ENCODE measurements around the gene ZBTB7C. TPM values are rescaled to one million over a fixed set of nuclear protein-coding genes. Genes with fewer than 3 reads are reported as not detected.

Gene ZBTB7C
- total and polyA plus RNA-seq, 5 donors, result 0.88 to 3.7 (median 2.0) TPM

GRCh38 chr18:48122376-48122775 lies 286.8 kb downstream of the ZBTB7C start:
- WGBS, result 91% methylated on average over 3 of the region's 3 CpGs
- H3K4me1 ChIP-seq (ENCODE audit: control insufficient read depth, insufficient read depth, low read length), result no peaks in the 10 kb centered on the region
- intact Hi-C loops (cut with DNase I), result no loop called here
- H3K27ac ChIP-seq (ENCODE audit: low read length), result no peak overlapping the region
- DNase-seq, result no peak
- H3K9me3 ChIP-seq (ENCODE audit: control insufficient read depth, low read length), result no peaks in the 10 kb centered on the region
- ATAC-seq, result no peak
- H3K27me3 ChIP-seq (ENCODE audit: control insufficient read depth, insufficient read depth), result no peaks in the 10 kb centered on the region
- H3K4me3 ChIP-seq (ENCODE audit: low read length), result no peak overlapping the region

- no peak for DNase-seq
- H3K27ac ChIP-seq (ENCODE audit: low read length), result no peak overlapping the region
- no peak for ATAC-seq
- no peak overlapping the region for H3K4me3 ChIP-seq (ENCODE audit: low read length)
- intact Hi-C loops (cut with DNase I), result no loop called here
- no peaks in the 10 kb centered on the region for H3K4me1 ChIP-seq (ENCODE audit: control insufficient read depth, insufficient read depth, low read length)
- H3K27me3 ChIP-seq (ENCODE audit: control insufficient read depth, insufficient read depth), result no peaks in the 10 kb centered on the region
- WGBS, result 72% methylated on average over 3 of the region's 3 CpGs
- no peaks in the 10 kb centered on the region for H3K9me3 ChIP-seq (ENCODE audit: control insufficient read depth, low read length)
These were observed 287.4 kb downstream of the ZBTB7C start for GRCh38 chr18:48121752-48122151.

- Histone ChIP-seq H3K4me3 (ENCODE audit: low read length) (no peak overlapping the region), H3K27ac (ENCODE audit: low read length) (no peak overlapping the region), H3K4me1 (ENCODE audit: control insufficient read depth, insufficient read depth, low read length) (no peaks in the 10 kb centered on the region), H3K27me3 (ENCODE audit: control insufficient read depth, insufficient read depth) (no peaks in the 10 kb centered on the region), H3K9me3 (ENCODE audit: control insufficient read depth, low read length) (no peaks in the 10 kb centered on the region)
- ATAC-seq (no peak), DNase-seq (no peak)
- intact Hi-C loops (cut with DNase I), result no loop called here
- 95% methylated on average over 5 of the region's 5 CpGs for WGBS
These were observed 290.0 kb downstream of the ZBTB7C start for GRCh38 chr18:48119204-48119603.

- no peak overlapping the region for H3K27ac ChIP-seq (ENCODE audit: low read length)
- WGBS, result 88% methylated on average over 9 of the region's 9 CpGs
- ATAC-seq (no peak), DNase-seq (no peak)
- H3K27me3 ChIP-seq (ENCODE audit: control insufficient read depth, insufficient read depth), result no peaks in the 10 kb centered on the region
- H3K4me3 ChIP-seq (ENCODE audit: low read length), result no peak overlapping the region
- intact Hi-C loops (cut with DNase I), result no loop called here
- H3K4me1 ChIP-seq (ENCODE audit: control insufficient read depth, insufficient read depth, low read length), result no peaks in the 10 kb centered on the region
- no peaks in the 10 kb centered on the region for H3K9me3 ChIP-seq (ENCODE audit: control insufficient read depth, low read length)
These were observed 292.1 kb downstream of the ZBTB7C start for GRCh38 chr18:48116873-48117630.

GRCh38 chr18:48116017-48116416 lies 293.2 kb downstream of the ZBTB7C start:
- intact Hi-C loops (cut with DNase I), result no loop called here
- ATAC-seq (no peak), DNase-seq (no peak)
- WGBS, result 91% methylated on average over 7 of the region's 7 CpGs
- Histone ChIP-seq H3K27ac (ENCODE audit: low read length) (no peak overlapping the region), H3K4me1 (ENCODE audit: control insufficient read depth, insufficient read depth, low read length) (no peaks in the 10 kb centered on the region), H3K9me3 (ENCODE audit: control insufficient read depth, low read length) (no peaks in the 10 kb centered on the region), H3K27me3 (ENCODE audit: control insufficient read depth, insufficient read depth) (no peaks in the 10 kb centered on the region), H3K4me3 (ENCODE audit: low read length) (no peak overlapping the region)

- Histone ChIP-seq H3K27ac (ENCODE audit: low read length) (no peak overlapping the region), H3K9me3 (ENCODE audit: control insufficient read depth, low read length) (no peaks in the 10 kb centered on the region), H3K4me1 (ENCODE audit: control insufficient read depth, insufficient read depth, low read length) (no peaks in the 10 kb centered on the region), H3K27me3 (ENCODE audit: control insufficient read depth, insufficient read depth) (no peaks in the 10 kb centered on the region), H3K4me3 (ENCODE audit: low read length) (no peak overlapping the region)
- ATAC-seq (no peak), DNase-seq (no peak)
- WGBS, result 88% methylated on average over 8 of the region's 8 CpGs
- intact Hi-C loops (cut with DNase I), result no loop called here
These were observed 295.5 kb downstream of the ZBTB7C start for GRCh38 chr18:48113691-48114090.

GRCh38 chr18:48111587-48111986 lies 297.6 kb downstream of the ZBTB7C start:
- Histone ChIP-seq H3K4me1 (ENCODE audit: control insufficient read depth, insufficient read depth, low read length) (no peaks in the 10 kb centered on the region), H3K4me3 (ENCODE audit: low read length) (no peak overlapping the region), H3K27me3 (ENCODE audit: control insufficient read depth, insufficient read depth) (no peaks in the 10 kb centered on the region), H3K9me3 (ENCODE audit: control insufficient read depth, low read length) (no peaks in the 10 kb centered on the region), H3K27ac (ENCODE audit: low read length) (no peak overlapping the region)
- intact Hi-C loops (cut with DNase I), result no loop called here
- ATAC-seq (no peak), DNase-seq (no peak)
- 70% methylated on average over 5 of the region's 5 CpGs for WGBS

- WGBS, result 84% methylated on average over 7 of the region's 7 CpGs
- no peak for ATAC-seq
- DNase-seq, result no peak
- no peaks in the 10 kb centered on the region for H3K4me1 ChIP-seq (ENCODE audit: control insufficient read depth, insufficient read depth, low read length)
- intact Hi-C loops (cut with DNase I), result no loop called here
- H3K9me3 ChIP-seq (ENCODE audit: control insufficient read depth, low read length), result no peaks in the 10 kb centered on the region
- no peaks in the 10 kb centered on the region for H3K27me3 ChIP-seq (ENCODE audit: control insufficient read depth, insufficient read depth)
- no peak overlapping the region for H3K27ac ChIP-seq (ENCODE audit: low read length)
- no peak overlapping the region for H3K4me3 ChIP-seq (ENCODE audit: low read length)
These were observed 298.4 kb downstream of the ZBTB7C start for GRCh38 chr18:48110797-48111196.

GRCh38 chr18:48109961-48110493 lies 299.2 kb downstream of the ZBTB7C start:
- no peak for DNase-seq
- WGBS, result 76% methylated on average over 6 of the region's 6 CpGs
- intact Hi-C loops (cut with DNase I), result no loop called here
- no peak overlapping the region for H3K27ac ChIP-seq (ENCODE audit: low read length)
- H3K4me1 ChIP-seq (ENCODE audit: control insufficient read depth, insufficient read depth, low read length), result no peaks in the 10 kb centered on the region
- H3K9me3 ChIP-seq (ENCODE audit: control insufficient read depth, low read length), result no peaks in the 10 kb centered on the region
- no peak overlapping the region for H3K4me3 ChIP-seq (ENCODE audit: low read length)
- ATAC-seq, result no peak
- no peaks in the 10 kb centered on the region for H3K27me3 ChIP-seq (ENCODE audit: control insufficient read depth, insufficient read depth)

GRCh38 chr18:48108136-48108535 lies 301.0 kb downstream of the ZBTB7C start:
- Histone ChIP-seq H3K4me3 (ENCODE audit: low read length) (no peak overlapping the region), H3K4me1 (ENCODE audit: control insufficient read depth, insufficient read depth, low read length) (no peaks in the 10 kb centered on the region), H3K9me3 (ENCODE audit: control insufficient read depth, low read length) (no peaks in the 10 kb centered on the region), H3K27ac (ENCODE audit: low read length) (no peak overlapping the region), H3K27me3 (ENCODE audit: control insufficient read depth, insufficient read depth) (no peaks in the 10 kb centered on the region)
- WGBS, result 92% methylated on average over 11 of the region's 11 CpGs
- intact Hi-C loops (cut with DNase I), result no loop called here
- ATAC-seq, result no peak
- DNase-seq, result no peak

- intact Hi-C loops (cut with DNase I), result no loop called here
- Histone ChIP-seq H3K4me3 (ENCODE audit: low read length) (no peak overlapping the region), H3K9me3 (ENCODE audit: control insufficient read depth, low read length) (no peaks in the 10 kb centered on the region), H3K27me3 (ENCODE audit: control insufficient read depth, insufficient read depth) (no peaks in the 10 kb centered on the region), H3K27ac (ENCODE audit: low read length) (no peak overlapping the region), H3K4me1 (ENCODE audit: control insufficient read depth, insufficient read depth, low read length) (no peaks in the 10 kb centered on the region)
- DNase-seq, result no peak
- ATAC-seq, result peak; percentile 32 to 46
- 45% methylated on average over 11 of the region's 11 CpGs for WGBS
These were observed 302.0 kb downstream of the ZBTB7C start for GRCh38 chr18:48106976-48107781.

Measured in right cardiac atrium (tissue), 5 donors.